ENCODE data around the gene COQ10B. TPM values are rescaled to one million over a fixed set of nuclear protein-coding genes. Genes with fewer than 3 reads are reported as not detected.
A peak's percentile ranks its signal among the peaks of the same experiment; 100 is the strongest.

The COQ10B gene
- total RNA-seq, 1 donor from 2014 or later, result 28.5 TPM

- DNase-seq (ENCODE audit: extremely low spot score in 2 of 2), result peak in 1 of 2 donors; percentile 91
- Histone ChIP-seq H3K4me3 (peak overlapping the region; percentile 93 to 94), H3K27ac (peak overlapping the region; percentile 100), H3K27me3 (no peaks in the 10 kb centered on the region), H3K4me1 (peaks cover 53% of the 10 kb centered on the region), H3K9me3 (no peaks in the 10 kb centered on the region), H3K36me3 (peaks cover 0 to 42% of the 10 kb centered on the region in 2 donors)
- intact Hi-C loops (cut with DNase I), result no loop called here
- TF ChIP-seq CTCF (IDR thresholded peaks at IDR 0.05), result no peak
- TF ChIP-seq POLR2AphosphoS5 (IDR thresholded peaks at IDR 0.05; ENCODE audit: insufficient read depth in 1 of 2, low read depth in 1 of 2), result no peak
- TF ChIP-seq POLR2A (IDR thresholded peaks at IDR 0.05), result no peak
Observed at GRCh38 chr2:197498937-197499593, 45.7 kb downstream of the COQ10B start.

GRCh38 chr2:197499594-197500502 lies 46.5 kb downstream of the COQ10B start, which contains the start of the genes HSPD1 and HSPE1:
TSS of gene HSPD1 (minus strand) at chr2:197499840. CDS start at chr2:197498848, 992 bp downstream.
TSS of gene HSPE1 (plus strand) at chr2:197500379. CDS start at chr2:197500437, 58 bp downstream.
- intact Hi-C loops (cut with DNase I), result loop anchor here (5.0 to 10.0 kb wide), 2 partner anchors 48 to 205 kb away; partner anchors contain the start of genes COQ10B and MARS2
- Histone ChIP-seq H3K4me3 (peak within 1 kb of the TSS; percentile 93 to 94), H3K27ac (peak within 1 kb of the TSS; percentile 100), H3K4me1 (peaks cover 53% of the 10 kb centered on the region), H3K9me3 (no peaks in the 10 kb centered on the region), H3K27me3 (no peaks in the 10 kb centered on the region), H3K36me3 (peaks cover 0 to 34% of the 10 kb centered on the region in 2 donors)
- DNase-seq (ENCODE audit: extremely low spot score in 2 of 2), result peak; percentile 99
- TF ChIP-seq CTCF (IDR thresholded peaks at IDR 0.05), result peak in 2 of 3 experiments; percentile 12 to 36
- TF ChIP-seq POLR2A (IDR thresholded peaks at IDR 0.05), result peak; percentile 89 to 97
- TF ChIP-seq POLR2AphosphoS5 (IDR thresholded peaks at IDR 0.05; ENCODE audit: insufficient read depth in 1 of 2, low read depth in 1 of 2), result peak; percentile 96 to 100

- H3K36me3 ChIP-seq, result peaks cover 0 to 27% of the 10 kb centered on the region in 2 donors
- peak overlapping the region; percentile 93 to 94 for H3K4me3 ChIP-seq
- H3K4me1 ChIP-seq, result peaks cover 51% of the 10 kb centered on the region
- H3K9me3 ChIP-seq, result no peaks in the 10 kb centered on the region
- peak in 1 of 2 donors; percentile 89 for DNase-seq (ENCODE audit: extremely low spot score in 2 of 2)
- intact Hi-C loops (cut with DNase I), result loop anchor here (5.0 to 10.0 kb wide), 2 partner anchors 48 to 204 kb away; partner anchors contain the start of genes COQ10B and MARS2
- H3K27me3 ChIP-seq, result no peaks in the 10 kb centered on the region
- H3K27ac ChIP-seq, result peak overlapping the region; percentile 100
- TF ChIP-seq POLR2A (IDR thresholded peaks at IDR 0.05) (no peak), POLR2AphosphoS5 (IDR thresholded peaks at IDR 0.05; ENCODE audit: insufficient read depth in 1 of 2, low read depth in 1 of 2) (no peak), CTCF (IDR thresholded peaks at IDR 0.05) (no peak)
Observed at GRCh38 chr2:197500503-197501131, 47.3 kb downstream of the COQ10B start.

GRCh38 chr2:197502201-197502600 lies 48.8 kb downstream of the COQ10B start:
- Histone ChIP-seq H3K27ac (peak overlapping the region; percentile 100), H3K9me3 (no peaks in the 10 kb centered on the region), H3K36me3 (peaks cover 0 to 11% of the 10 kb centered on the region in 2 donors), H3K4me1 (peaks cover 35% of the 10 kb centered on the region), H3K4me3 (no peak overlapping the region), H3K27me3 (no peaks in the 10 kb centered on the region)
- TF ChIP-seq POLR2A (IDR thresholded peaks at IDR 0.05) (no peak), POLR2AphosphoS5 (IDR thresholded peaks at IDR 0.05; ENCODE audit: insufficient read depth in 1 of 2, low read depth in 1 of 2) (no peak), CTCF (IDR thresholded peaks at IDR 0.05) (no peak)
- intact Hi-C loops (cut with DNase I), result loop anchor here (5.0 to 10.0 kb wide), 2 partner anchors 50 to 203 kb away; partner anchors contain the start of genes COQ10B and MARS2
- no peak for DNase-seq (ENCODE audit: extremely low spot score in 2 of 2)
